KMS-11 (cell line): ENCODE results near the gene UEVLD.

Source experiments
- H2AFZ ChIP-seq: fragments of 200-600 bp; sonication (generic); 2 replicates; pipeline ENCODE4 v1.6.1; 2016; ENCODE audit warnings: antibody characterized with exemption, mixed run types, low read depth
- H3K27ac ChIP-seq: fragments of 200-600 bp; sonication (generic); 2 replicates; pipeline ENCODE4 v1.6.1; 2016; ENCODE audit warnings: mild to moderate bottlenecking, mixed run types
- H3K27me3 ChIP-seq: fragments of 200-600 bp; sonication (generic); 2 replicates; pipeline ENCODE4 v1.6.1; 2017; ENCODE audit warnings: mild to moderate bottlenecking, low read depth, mixed run types, moderate library complexity; ENCODE audit not compliant: insufficient read depth
- H3K36me3 ChIP-seq: fragments of 200-600 bp; sonication (generic); 2 replicates; pipeline ENCODE4 v1.6.1; 2017; ENCODE audit warnings: mild to moderate bottlenecking, mixed run types; ENCODE audit not compliant: insufficient read depth
- H3K4me1 ChIP-seq: fragments of 200-600 bp; sonication (generic); 2 replicates; pipeline ENCODE4 v1.6.1; 2016; ENCODE audit warnings: mild to moderate bottlenecking, low read depth, mixed run types; ENCODE audit not compliant: poor library complexity, severe bottlenecking
- H3K4me2 ChIP-seq: fragments of 200-600 bp; sonication (generic); 2 replicates; pipeline ENCODE4 v1.7.0; 2016; ENCODE audit warnings: mild to moderate bottlenecking, mixed run types
- H3K4me3 ChIP-seq: fragments of 200-600 bp; sonication (generic); IDR thresholded peaks from 2 replicates; pipeline ENCODE4 v1.6.1; 2017; ENCODE audit warnings: low read depth, low read length, mixed read lengths; ENCODE audit not compliant: insufficient read depth
- H3K79me2 ChIP-seq: fragments of 200-600 bp; sonication (generic); 2 replicates; pipeline ENCODE4 v1.6.1; 2016; ENCODE audit warnings: low read depth, mixed run types; ENCODE audit not compliant: insufficient read depth
- H3K9ac ChIP-seq: fragments of 200-600 bp; sonication (generic); 2 replicates; pipeline ENCODE4 v1.6.1; 2016; ENCODE audit warnings: mild to moderate bottlenecking, mixed run types
- H4K20me1 ChIP-seq: fragments of 200-600 bp; sonication (generic); 2 replicates; pipeline ENCODE4 v1.6.1; 2016; ENCODE audit warnings: mild to moderate bottlenecking, mixed run types; ENCODE audit not compliant: insufficient read depth
- TF ChIP-seq, protein P1 (sequence below): fragments of 200-600 bp; sonication (generic); conservative IDR thresholded peaks from 2 replicates; pipeline ENCODE4 v1.6.1; 2017; ENCODE audit warnings: low read depth, mild to moderate bottlenecking, antibody characterized with exemption, low read length, moderate library complexity, mixed read lengths

UEVLD gene

DNA sequence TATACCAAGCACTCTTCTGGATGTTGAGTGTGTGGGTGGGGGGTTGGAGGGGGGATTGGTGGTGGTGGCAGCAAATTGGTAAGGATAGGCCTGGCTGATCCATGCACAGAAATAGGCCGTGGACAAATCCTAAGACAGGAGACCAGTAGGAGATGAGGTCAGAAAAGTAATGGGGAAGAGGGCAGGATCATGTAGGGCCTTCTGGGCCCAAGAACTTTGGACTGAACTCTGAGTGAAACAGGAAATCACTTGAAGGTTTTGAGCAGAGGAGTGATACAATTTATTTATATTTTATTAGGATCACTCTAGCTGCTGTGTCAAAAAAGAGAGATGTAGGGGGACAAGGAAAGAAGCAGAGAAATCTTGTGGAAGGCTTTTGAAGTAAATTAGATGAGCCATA, 90.5 kb downstream of the UEVLD start:
- no peaks in the 10 kb centered on the region for H3K79me2 ChIP-seq
- TF ChIP-seq, protein P1, sequence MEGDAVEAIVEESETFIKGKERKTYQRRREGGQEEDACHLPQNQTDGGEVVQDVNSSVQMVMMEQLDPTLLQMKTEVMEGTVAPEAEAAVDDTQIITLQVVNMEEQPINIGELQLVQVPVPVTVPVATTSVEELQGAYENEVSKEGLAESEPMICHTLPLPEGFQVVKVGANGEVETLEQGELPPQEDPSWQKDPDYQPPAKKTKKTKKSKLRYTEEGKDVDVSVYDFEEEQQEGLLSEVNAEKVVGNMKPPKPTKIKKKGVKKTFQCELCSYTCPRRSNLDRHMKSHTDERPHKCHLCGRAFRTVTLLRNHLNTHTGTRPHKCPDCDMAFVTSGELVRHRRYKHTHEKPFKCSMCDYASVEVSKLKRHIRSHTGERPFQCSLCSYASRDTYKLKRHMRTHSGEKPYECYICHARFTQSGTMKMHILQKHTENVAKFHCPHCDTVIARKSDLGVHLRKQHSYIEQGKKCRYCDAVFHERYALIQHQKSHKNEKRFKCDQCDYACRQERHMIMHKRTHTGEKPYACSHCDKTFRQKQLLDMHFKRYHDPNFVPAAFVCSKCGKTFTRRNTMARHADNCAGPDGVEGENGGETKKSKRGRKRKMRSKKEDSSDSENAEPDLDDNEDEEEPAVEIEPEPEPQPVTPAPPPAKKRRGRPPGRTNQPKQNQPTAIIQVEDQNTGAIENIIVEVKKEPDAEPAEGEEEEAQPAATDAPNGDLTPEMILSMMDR = no peak
- H3K27ac ChIP-seq = no peak overlapping the region
- no peak overlapping the region for H3K4me2 ChIP-seq
- H3K4me3 ChIP-seq = no peak overlapping the region
- H4K20me1 ChIP-seq = no peaks in the 10 kb centered on the region; the same call in 1 of the 2 replicates
- no peak overlapping the region for H2AFZ ChIP-seq
- no peak overlapping the region for H3K9ac ChIP-seq
- peaks cover 6% of the 10 kb centered on the region; the same call in 1 of the 2 replicates for H3K36me3 ChIP-seq
- H3K27me3 ChIP-seq = no peaks in the 10 kb centered on the region
- H3K4me1 ChIP-seq = no peaks in the 10 kb centered on the region

- no peak overlapping the region for H3K9ac ChIP-seq
- H3K27me3 ChIP-seq = no peaks in the 10 kb centered on the region
- peaks cover 6% of the 10 kb centered on the region; the same call in 1 of the 2 replicates for H3K36me3 ChIP-seq
- H4K20me1 ChIP-seq = no peaks in the 10 kb centered on the region
- no peak overlapping the region for H3K4me2 ChIP-seq
- H3K27ac ChIP-seq = no peak overlapping the region
- no peak overlapping the region for H3K4me3 ChIP-seq
- H3K4me1 ChIP-seq = no peaks in the 10 kb centered on the region
- no peaks in the 10 kb centered on the region for H3K79me2 ChIP-seq
- TF ChIP-seq, protein P1 = no peak
- H2AFZ ChIP-seq = no peak overlapping the region
Observed at GRCh38 chr11:18495703-18496102, 92.8 kb downstream of the UEVLD start.

GRCh38 chr11:18495271-18495670, 93.3 kb downstream of the UEVLD start:
- TF ChIP-seq, protein P1 = no peak
- H3K4me2 ChIP-seq = no peak overlapping the region
- no peak overlapping the region for H3K4me3 ChIP-seq
- H3K4me1 ChIP-seq = no peaks in the 10 kb centered on the region
- H3K27me3 ChIP-seq = no peaks in the 10 kb centered on the region
- H4K20me1 ChIP-seq = no peaks in the 10 kb centered on the region
- no peaks in the 10 kb centered on the region for H3K79me2 ChIP-seq
- no peak overlapping the region for H3K27ac ChIP-seq
- peaks cover 6% of the 10 kb centered on the region; the same call in 1 of the 2 replicates for H3K36me3 ChIP-seq
- no peak overlapping the region for H2AFZ ChIP-seq
- H3K9ac ChIP-seq = no peak overlapping the region

DNA sequence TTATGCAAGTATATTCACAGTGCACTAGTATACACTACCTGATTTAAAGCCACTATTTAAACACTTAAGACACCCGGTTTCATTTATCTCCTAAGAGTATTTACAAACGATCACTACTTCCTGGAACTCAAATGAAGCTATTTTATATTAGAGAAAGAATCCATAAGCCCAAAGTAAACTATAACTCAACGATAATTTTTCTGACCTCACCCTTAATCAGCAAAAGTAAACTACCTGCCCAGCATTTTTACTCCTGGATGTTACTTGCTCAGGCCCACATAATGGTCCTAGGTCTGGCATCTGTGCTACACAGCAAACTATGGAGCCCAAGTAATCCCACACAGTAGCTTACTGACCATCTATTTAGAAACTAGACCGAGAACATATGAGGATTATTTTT, 95.2 kb downstream of the UEVLD start:
- H4K20me1 ChIP-seq = no peaks in the 10 kb centered on the region
- H3K9ac ChIP-seq = no peak overlapping the region
- H3K27ac ChIP-seq = no peak overlapping the region
- no peaks in the 10 kb centered on the region for H3K36me3 ChIP-seq
- no peaks in the 10 kb centered on the region for H3K79me2 ChIP-seq
- no peak overlapping the region for H3K4me2 ChIP-seq
- no peak overlapping the region for H3K4me3 ChIP-seq
- TF ChIP-seq, protein P1 = no peak
- H2AFZ ChIP-seq = no peak overlapping the region
- H3K27me3 ChIP-seq = no peaks in the 10 kb centered on the region
- H3K4me1 ChIP-seq = no peaks in the 10 kb centered on the region

GRCh38 chr11:18492888-18493287, 95.6 kb downstream of the UEVLD start:
- TF ChIP-seq, protein P1 = no peak
- Histone ChIP-seq H3K4me2 (no peak overlapping the region), H3K9ac (no peak overlapping the region), H4K20me1 (no peaks in the 10 kb centered on the region), H3K27ac (no peak overlapping the region), H3K79me2 (no peaks in the 10 kb centered on the region), H3K4me1 (no peaks in the 10 kb centered on the region), H2AFZ (no peak overlapping the region), H3K27me3 (no peaks in the 10 kb centered on the region), H3K36me3 (no peaks in the 10 kb centered on the region), H3K4me3 (no peak overlapping the region)
